Panc1 (cell line): ENCODE results near the gene XYLT1. TPM values are rescaled to one million over a fixed set of nuclear protein-coding genes. Genes with fewer than 3 reads are reported as not detected.

Experiments used
- ATAC-seq: fragments of 200-7000 bp; cut with Tn5 transposase; 2 replicates; pipeline ENCODE4 v1.9.1; 2020; ENCODE audit warnings: mild to moderate bottlenecking, moderate library complexity
- BruUV-seq: library from RNA; stranded (reverse); fragments of 400-500 nt; replicated peaks from 2 replicates; lab custom pipeline; 2021; lab: Mats Ljungman, UMichigan
- CTCF ChIA-PET: fragments of 300-600 bp; sonication (Branson Sonifier 250); formaldehyde crosslinking; loops from one replicate; lab custom pipeline; 2022; ENCODE audit warnings: antibody characterized with exemption; lab: Charles Lee
- POLR2A ChIA-PET: fragments of 300-600 bp; sonication (Branson Sonifier 250); formaldehyde crosslinking; loops from one replicate; lab custom pipeline; 2022; ENCODE audit warnings: antibody characterized with exemption; lab: Charles Lee
- DNase-seq: peaks from one replicate; pipeline ENCODE4 v3.0.0-alpha.2; 2010; ENCODE audit warnings: low read depth, low spot score
- H3K27ac ChIP-seq: 2 replicates; pipeline ENCODE4 v1.5.1; 2011; ENCODE audit warnings: mild to moderate bottlenecking, low read length, inconsistent platforms
- H3K27me3 ChIP-seq: fragments of 200-500 bp; sonication (Bioruptor generic); 2 replicates; pipeline ENCODE4 v1.6.0; 2014; ENCODE audit warnings: low read length, inconsistent platforms; ENCODE audit not compliant: control insufficient read depth, insufficient read depth
- H3K36me3 ChIP-seq: fragments of 200-500 bp; sonication (Bioruptor generic); 2 replicates; pipeline ENCODE4 v1.5.1; 2014; ENCODE audit warnings: inconsistent platforms, mild to moderate bottlenecking, low read length, moderate library complexity; ENCODE audit not compliant: control insufficient read depth, insufficient read depth
- H3K4me1 ChIP-seq: 2 replicates; pipeline ENCODE4 v1.5.1; 2011; ENCODE audit warnings: inconsistent platforms, mild to moderate bottlenecking, low read length, moderate library complexity; ENCODE audit not compliant: control insufficient read depth, insufficient read depth
- H3K4me3 ChIP-seq, 2 experiments: 2 replicates each; pipeline ENCODE4 v1.5.1; 2011 to 2012; ENCODE audit warnings: low read depth in 2 of 2, low read length in 2 of 2, mild to moderate bottlenecking in 2 of 2, inconsistent platforms in 1 of 2, moderate library complexity in 1 of 2
- H3K9me3 ChIP-seq: fragments of 200-500 bp; sonication (Bioruptor generic); 2 replicates; pipeline ENCODE4 v1.5.1; 2014; ENCODE audit warnings: low read depth, mild to moderate bottlenecking, inconsistent platforms, low read length, moderate library complexity; ENCODE audit not compliant: control insufficient read depth, insufficient read depth
- CTCF ChIP-seq: fragments of 450-650 bp; IDR thresholded peaks from 2 replicates; pipeline ENCODE4 v1.5.1; 2017; ENCODE audit warnings: mild to moderate bottlenecking
- POLR2AphosphoS5 ChIP-seq: IDR thresholded peaks from 2 replicates; pipeline ENCODE4 v1.6.1; 2012; ENCODE audit warnings: mild to moderate bottlenecking, low read depth, low read length, moderate library complexity
- REST ChIP-seq, 2 experiments: IDR thresholded peaks; 2 replicates each; pipeline ENCODE4 v1.6.1; 2011 to 2012; ENCODE audit warnings: low read depth in 2 of 2, control low read depth in 1 of 2, low read length in 1 of 2, mild to moderate bottlenecking in 1 of 2, moderate library complexity in 1 of 2; ENCODE audit not compliant: insufficient read depth in 1 of 2
- SIN3A ChIP-seq: IDR thresholded peaks from 2 replicates; pipeline ENCODE4 v1.6.1; 2012; ENCODE audit warnings: low read depth, mild to moderate bottlenecking, low read length, moderate library complexity, borderline replicate concordance; ENCODE audit not compliant: insufficient read depth
- TCF7L2 ChIP-seq: IDR thresholded peaks from 2 replicates; pipeline ENCODE4 v1.6.1; 2011; ENCODE audit warnings: mild to moderate bottlenecking, low read depth, low read length, inconsistent platforms
- in situ Hi-C: cut with HindIII; loops from 2 replicates; pipeline ENCODE4 v1.10.0; 2016; ENCODE audit warnings: low sequenced_read_pairs, low pct_unique_long_range_greater_than_20kb
- intact Hi-C: fragments of 100-400 bp; cut with micrococcal nuclease; formaldehyde crosslinking; loops from one replicate; pipeline ENCODE4 v1.10.0; 2022; ENCODE audit not compliant: unreplicated experiment
- total RNA-seq: library from RNA; stranded (reverse); gene quantifications from one replicate; pipeline ENCODE4 v1.2.1, GENCODE V29; 2021; ENCODE audit not compliant: unreplicated experiment

XYLT1 gene
- total RNA-seq, 1 experiment from 2014 or later = 0.62 TPM

GRCh38 chr16:17515421-17516210 lies 44.9 kb upstream of the XYLT1 start:
- Histone ChIP-seq H3K4me1 (no peaks in the 10 kb centered on the region), H3K4me3 (no peak overlapping the region), H3K27ac (no peak overlapping the region), H3K27me3 (peaks cover 9% of the 10 kb centered on the region), H3K9me3 (no peaks in the 10 kb centered on the region), H3K36me3 (no peaks in the 10 kb centered on the region)
- POLR2A ChIA-PET = interaction anchor here (0.6 kb wide), 1 partner anchor 22 kb away, joined by 3 read pairs; no protein-coding TSS in a partner anchor
- DNase-seq (no peak), ATAC-seq (no peak)
- CTCF ChIA-PET = no interaction called here
- no TSS peak for BruUV-seq
- intact Hi-C loops (no loop called here), in situ Hi-C loops (no loop called here)
- TF ChIP-seq TCF7L2 (no peak), POLR2AphosphoS5 (no peak), SIN3A (no peak), REST (IDR thresholded peaks at IDR 0.05; ENCODE audit: insufficient read depth in 1 of 2, low read depth in 2 of 2, low read length in 1 of 2) (no peak), CTCF (no peak)

- H3K4me1 ChIP-seq = no peaks in the 10 kb centered on the region
- no peaks in the 10 kb centered on the region for H3K36me3 ChIP-seq
- H3K4me3 ChIP-seq = no peak overlapping the region
- H3K9me3 ChIP-seq = no peaks in the 10 kb centered on the region
- TF ChIP-seq POLR2AphosphoS5 (no peak), REST (IDR thresholded peaks at IDR 0.05; ENCODE audit: insufficient read depth in 1 of 2, low read depth in 2 of 2, low read length in 1 of 2) (no peak), CTCF (no peak)
- no peak for ATAC-seq
- DNase-seq = no peak
- no peaks in the 10 kb centered on the region; the same call in 1 of the 2 replicates for H3K27me3 ChIP-seq
- intact Hi-C loops = no loop called here
- POLR2A ChIA-PET = no interaction called here
- no peak overlapping the region for H3K27ac ChIP-seq
- BruUV-seq = no TSS peak
- in situ Hi-C loops = no loop called here
- CTCF ChIA-PET = no interaction called here
Measured at GRCh38 chr16:17512636-17513220, 42.0 kb upstream of the XYLT1 start.
